WTC11 (cell line): ENCODE results near the gene SH3RF2.

ENCODE experiments used
- EMX1 ChIP-seq: fragments of 250-450 bp; sonication (Bioruptor Pico); IDR thresholded peaks from 2 replicates; pipeline ENCODE4 v1.8.0; 2021; ENCODE audit warnings: mild to moderate bottlenecking
- JUN ChIP-seq: sonication (generic); formaldehyde crosslinking; IDR thresholded peaks from 2 replicates; pipeline ENCODE4 v1.8.0; 2023; ENCODE audit warnings: mild to moderate bottlenecking, missing genetic modification reagents
- TCF7 ChIP-seq: sonication (generic); formaldehyde crosslinking; IDR thresholded peaks from 2 replicates; pipeline ENCODE4 v1.8.0; 2022; ENCODE audit warnings: mild to moderate bottlenecking, low read depth, missing genetic modification reagents, moderate library complexity
- TF ChIP-seq, protein P1 (sequence below): fragments of 200-600 bp; IDR thresholded peaks from 2 replicates; pipeline ENCODE4 v1.8.0; 2022; ENCODE audit warnings: antibody characterized with exemption
- TF ChIP-seq, protein P2 (sequence below): sonication (generic); formaldehyde crosslinking; IDR thresholded peaks from 2 replicates; pipeline ENCODE4 v1.8.0; 2022; ENCODE audit warnings: missing genetic modification reagents
- TF ChIP-seq, protein P3 (sequence below): sonication (generic); formaldehyde crosslinking; conservative IDR thresholded peaks from 2 replicates; pipeline ENCODE4 v1.8.1; 2023; ENCODE audit warnings: mild to moderate bottlenecking, low read depth, missing genetic modification reagents, moderate library complexity
- TF ChIP-seq, protein P4 (sequence below): sonication (generic); formaldehyde crosslinking; IDR thresholded peaks from 2 replicates; pipeline ENCODE4 v1.8.0; 2022; ENCODE audit warnings: mild to moderate bottlenecking, missing genetic modification reagents
- TF ChIP-seq, protein P5 (sequence below): sonication (generic); formaldehyde crosslinking; IDR thresholded peaks from 2 replicates; pipeline ENCODE4 v1.8.1; 2023; ENCODE audit warnings: mild to moderate bottlenecking, moderate library complexity, missing genetic modification reagents

DNA sequence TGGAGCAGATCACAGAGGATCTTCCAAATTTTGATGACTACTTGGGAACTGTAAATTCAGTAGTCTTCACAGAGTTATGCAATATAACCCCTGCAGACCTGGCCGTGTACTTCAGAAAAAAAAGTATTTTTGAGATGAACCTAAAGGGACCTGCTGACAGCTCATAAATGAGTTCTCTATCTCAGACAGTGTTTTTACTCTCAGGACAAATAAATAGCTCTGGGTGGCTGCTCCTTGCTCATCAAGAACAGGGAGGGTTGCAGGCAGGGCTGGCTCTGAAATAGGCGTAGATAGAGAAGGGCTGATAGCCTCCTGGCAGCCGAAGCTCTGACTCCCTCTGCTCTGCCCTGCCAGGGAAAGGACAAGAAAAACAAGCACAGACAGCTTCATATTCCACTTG is 104.1 kb downstream of the SH3RF2 start:
- TF ChIP-seq EMX1 (CRISPR knock-in tag), result no peak
- TF ChIP-seq, protein P1, sequence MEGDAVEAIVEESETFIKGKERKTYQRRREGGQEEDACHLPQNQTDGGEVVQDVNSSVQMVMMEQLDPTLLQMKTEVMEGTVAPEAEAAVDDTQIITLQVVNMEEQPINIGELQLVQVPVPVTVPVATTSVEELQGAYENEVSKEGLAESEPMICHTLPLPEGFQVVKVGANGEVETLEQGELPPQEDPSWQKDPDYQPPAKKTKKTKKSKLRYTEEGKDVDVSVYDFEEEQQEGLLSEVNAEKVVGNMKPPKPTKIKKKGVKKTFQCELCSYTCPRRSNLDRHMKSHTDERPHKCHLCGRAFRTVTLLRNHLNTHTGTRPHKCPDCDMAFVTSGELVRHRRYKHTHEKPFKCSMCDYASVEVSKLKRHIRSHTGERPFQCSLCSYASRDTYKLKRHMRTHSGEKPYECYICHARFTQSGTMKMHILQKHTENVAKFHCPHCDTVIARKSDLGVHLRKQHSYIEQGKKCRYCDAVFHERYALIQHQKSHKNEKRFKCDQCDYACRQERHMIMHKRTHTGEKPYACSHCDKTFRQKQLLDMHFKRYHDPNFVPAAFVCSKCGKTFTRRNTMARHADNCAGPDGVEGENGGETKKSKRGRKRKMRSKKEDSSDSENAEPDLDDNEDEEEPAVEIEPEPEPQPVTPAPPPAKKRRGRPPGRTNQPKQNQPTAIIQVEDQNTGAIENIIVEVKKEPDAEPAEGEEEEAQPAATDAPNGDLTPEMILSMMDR, result no peak
- TF ChIP-seq, protein P2, sequence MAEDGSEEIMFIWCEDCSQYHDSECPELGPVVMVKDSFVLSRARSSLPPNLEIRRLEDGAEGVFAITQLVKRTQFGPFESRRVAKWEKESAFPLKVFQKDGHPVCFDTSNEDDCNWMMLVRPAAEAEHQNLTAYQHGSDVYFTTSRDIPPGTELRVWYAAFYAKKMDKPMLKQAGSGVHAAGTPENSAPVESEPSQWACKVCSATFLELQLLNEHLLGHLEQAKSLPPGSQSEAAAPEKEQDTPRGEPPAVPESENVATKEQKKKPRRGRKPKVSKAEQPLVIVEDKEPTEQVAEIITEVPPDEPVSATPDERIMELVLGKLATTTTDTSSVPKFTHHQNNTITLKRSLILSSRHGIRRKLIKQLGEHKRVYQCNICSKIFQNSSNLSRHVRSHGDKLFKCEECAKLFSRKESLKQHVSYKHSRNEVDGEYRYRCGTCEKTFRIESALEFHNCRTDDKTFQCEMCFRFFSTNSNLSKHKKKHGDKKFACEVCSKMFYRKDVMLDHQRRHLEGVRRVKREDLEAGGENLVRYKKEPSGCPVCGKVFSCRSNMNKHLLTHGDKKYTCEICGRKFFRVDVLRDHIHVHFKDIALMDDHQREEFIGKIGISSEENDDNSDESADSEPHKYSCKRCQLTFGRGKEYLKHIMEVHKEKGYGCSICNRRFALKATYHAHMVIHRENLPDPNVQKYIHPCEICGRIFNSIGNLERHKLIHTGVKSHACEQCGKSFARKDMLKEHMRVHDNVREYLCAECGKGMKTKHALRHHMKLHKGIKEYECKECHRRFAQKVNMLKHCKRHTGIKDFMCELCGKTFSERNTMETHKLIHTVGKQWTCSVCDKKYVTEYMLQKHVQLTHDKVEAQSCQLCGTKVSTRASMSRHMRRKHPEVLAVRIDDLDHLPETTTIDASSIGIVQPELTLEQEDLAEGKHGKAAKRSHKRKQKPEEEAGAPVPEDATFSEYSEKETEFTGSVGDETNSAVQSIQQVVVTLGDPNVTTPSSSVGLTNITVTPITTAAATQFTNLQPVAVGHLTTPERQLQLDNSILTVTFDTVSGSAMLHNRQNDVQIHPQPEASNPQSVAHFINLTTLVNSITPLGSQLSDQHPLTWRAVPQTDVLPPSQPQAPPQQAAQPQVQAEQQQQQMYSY (CRISPR knock-in tag), result no peak
- TF ChIP-seq, protein P3, sequence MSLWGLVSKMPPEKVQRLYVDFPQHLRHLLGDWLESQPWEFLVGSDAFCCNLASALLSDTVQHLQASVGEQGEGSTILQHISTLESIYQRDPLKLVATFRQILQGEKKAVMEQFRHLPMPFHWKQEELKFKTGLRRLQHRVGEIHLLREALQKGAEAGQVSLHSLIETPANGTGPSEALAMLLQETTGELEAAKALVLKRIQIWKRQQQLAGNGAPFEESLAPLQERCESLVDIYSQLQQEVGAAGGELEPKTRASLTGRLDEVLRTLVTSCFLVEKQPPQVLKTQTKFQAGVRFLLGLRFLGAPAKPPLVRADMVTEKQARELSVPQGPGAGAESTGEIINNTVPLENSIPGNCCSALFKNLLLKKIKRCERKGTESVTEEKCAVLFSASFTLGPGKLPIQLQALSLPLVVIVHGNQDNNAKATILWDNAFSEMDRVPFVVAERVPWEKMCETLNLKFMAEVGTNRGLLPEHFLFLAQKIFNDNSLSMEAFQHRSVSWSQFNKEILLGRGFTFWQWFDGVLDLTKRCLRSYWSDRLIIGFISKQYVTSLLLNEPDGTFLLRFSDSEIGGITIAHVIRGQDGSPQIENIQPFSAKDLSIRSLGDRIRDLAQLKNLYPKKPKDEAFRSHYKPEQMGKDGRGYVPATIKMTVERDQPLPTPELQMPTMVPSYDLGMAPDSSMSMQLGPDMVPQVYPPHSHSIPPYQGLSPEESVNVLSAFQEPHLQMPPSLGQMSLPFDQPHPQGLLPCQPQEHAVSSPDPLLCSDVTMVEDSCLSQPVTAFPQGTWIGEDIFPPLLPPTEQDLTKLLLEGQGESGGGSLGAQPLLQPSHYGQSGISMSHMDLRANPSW (CRISPR knock-in tag), result no peak
- TF ChIP-seq JUN, result no peak
- TF ChIP-seq, protein P4, sequence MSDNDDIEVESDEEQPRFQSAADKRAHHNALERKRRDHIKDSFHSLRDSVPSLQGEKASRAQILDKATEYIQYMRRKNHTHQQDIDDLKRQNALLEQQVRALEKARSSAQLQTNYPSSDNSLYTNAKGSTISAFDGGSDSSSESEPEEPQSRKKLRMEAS (CRISPR knock-in tag), result no peak
- TF ChIP-seq, protein P5, sequence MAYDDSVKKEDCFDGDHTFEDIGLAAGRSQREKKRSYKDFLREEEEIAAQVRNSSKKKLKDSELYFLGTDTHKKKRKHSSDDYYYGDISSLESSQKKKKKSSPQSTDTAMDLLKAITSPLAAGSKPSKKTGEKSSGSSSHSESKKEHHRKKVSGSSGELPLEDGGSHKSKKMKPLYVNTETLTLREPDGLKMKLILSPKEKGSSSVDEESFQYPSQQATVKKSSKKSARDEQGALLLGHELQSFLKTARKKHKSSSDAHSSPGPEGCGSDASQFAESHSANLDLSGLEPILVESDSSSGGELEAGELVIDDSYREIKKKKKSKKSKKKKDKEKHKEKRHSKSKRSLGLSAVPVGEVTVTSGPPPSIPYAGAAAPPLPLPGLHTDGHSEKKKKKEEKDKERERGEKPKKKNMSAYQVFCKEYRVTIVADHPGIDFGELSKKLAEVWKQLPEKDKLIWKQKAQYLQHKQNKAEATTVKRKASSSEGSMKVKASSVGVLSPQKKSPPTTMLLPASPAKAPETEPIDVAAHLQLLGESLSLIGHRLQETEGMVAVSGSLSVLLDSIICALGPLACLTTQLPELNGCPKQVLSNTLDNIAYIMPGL (CRISPR knock-in tag), result no peak
- TF ChIP-seq TCF7 (CRISPR knock-in tag), result no peak
